H1 (cell line): ENCODE results near the gene CBARP. TPM values are rescaled to one million over a fixed set of nuclear protein-coding genes. Genes with fewer than 3 reads are reported as not detected.

Experiments used
- CTCF ChIA-PET: fragments of 300-600 bp; sonication (Branson Sonifier 250); formaldehyde crosslinking; loops from one replicate; lab custom pipeline; 2021; ENCODE audit not compliant: partially characterized antibody; lab: Charles Lee
- POLR2A ChIA-PET: fragments of 300-600 bp; sonication (Branson Sonifier 250); formaldehyde crosslinking; loops from one replicate; lab custom pipeline; 2021; ENCODE audit warnings: inconsistent platforms; ENCODE audit not compliant: partially characterized antibody; lab: Charles Lee
- DNase-seq, 2 experiments: peaks; one replicate each; pipeline versions ENCODE4 v3.0.0 to v3.0.0-alpha.2; 2010 to 2022; ENCODE audit warnings: low spot score in 2 of 2, low read depth in 1 of 2, mixed read lengths in 1 of 2
- FAIRE-seq: peaks from 2 replicates; lab custom pipeline; 2011; peaks lifted over from hg19 to GRCh38; lab: Jason Lieb, UNC
- H2AFZ ChIP-seq: 2 replicates; pipeline ENCODE4 v1.8.1; 2012; ENCODE audit warnings: low read length, inconsistent platforms
- H2AK5ac ChIP-seq: 2 replicates; pipeline ENCODE4 v1.6.1; 2013; ENCODE audit warnings: low read depth, low read length
- H2BK120ac ChIP-seq: replicated peaks from 2 replicates; pipeline ENCODE3; 2013; ENCODE audit warnings: low read depth, low read length, inconsistent platforms
- H2BK12ac ChIP-seq: 2 replicates; pipeline ENCODE4 v1.6.1; 2013; ENCODE audit warnings: low read depth, low read length
- H2BK15ac ChIP-seq: 2 replicates; pipeline ENCODE4 v1.6.1; 2013; ENCODE audit warnings: low read length
- H2BK20ac ChIP-seq: 2 replicates; pipeline ENCODE4 v1.6.1; 2013; ENCODE audit warnings: low read length
- H2BK5ac ChIP-seq: 2 replicates; pipeline ENCODE4 v1.6.1; 2013; ENCODE audit warnings: low read depth, low read length
- H3K14ac ChIP-seq: 2 replicates; pipeline ENCODE4 v1.6.1; 2013; ENCODE audit warnings: inconsistent platforms; ENCODE audit not compliant: insufficient read length
- H3K18ac ChIP-seq: 2 replicates; pipeline ENCODE4 v1.6.1; 2013; ENCODE audit warnings: low read length; ENCODE audit errors: extremely low read depth
- H3K23ac ChIP-seq: 2 replicates; pipeline ENCODE4 v1.6.1; 2013; ENCODE audit warnings: inconsistent platforms; ENCODE audit not compliant: insufficient read length
- H3K23me2 ChIP-seq: 2 replicates; pipeline ENCODE4 v1.6.1; 2013; ENCODE audit warnings: low read depth, low read length
- H3K27ac ChIP-seq: 2 replicates; pipeline ENCODE4 v1.6.1; 2011; ENCODE audit warnings: low read depth, low read length, inconsistent platforms
- H3K27me3 ChIP-seq, 4 experiments: replicated peaks in 1 of 4; 1 replicate in 1 of 4; 2 replicates in 3 of 4; pipeline versions ENCODE4 v1.6.1 to v1.8.1; 2011 to 2013; ENCODE audit warnings: low read length in 3 of 4, mild to moderate bottlenecking in 3 of 4, inconsistent platforms in 2 of 4, mixed read lengths in 2 of 4, moderate library complexity in 1 of 4; ENCODE audit not compliant: control insufficient read depth in 3 of 4, insufficient read depth in 3 of 4; ENCODE audit errors: extremely low read depth in 1 of 4
- H3K36me3 ChIP-seq, 4 experiments: 2 replicates each; pipeline versions ENCODE4 v1.6.1 to v1.8.1; 2011 to 2013; ENCODE audit warnings: mild to moderate bottlenecking in 4 of 4, low read length in 3 of 4, moderate library complexity in 2 of 4, control low read depth in 1 of 4, inconsistent platforms in 1 of 4; ENCODE audit not compliant: insufficient read depth in 4 of 4, control insufficient read depth in 2 of 4
- H3K4ac ChIP-seq: replicated peaks from 2 replicates; pipeline ENCODE3; 2013; ENCODE audit warnings: low read length, low read depth, mixed read lengths, inconsistent platforms; ENCODE audit not compliant: insufficient read length
- H3K4me1 ChIP-seq, 4 experiments: replicated peaks in 1 of 4; 1 replicate in 1 of 4; 2 replicates in 3 of 4; pipeline versions ENCODE4 v1.6.1 to v1.8.1; 2011 to 2013; ENCODE audit warnings: low read length in 3 of 4, inconsistent platforms in 2 of 4, mixed read lengths in 1 of 4; ENCODE audit not compliant: insufficient read depth in 4 of 4, control insufficient read depth in 3 of 4
- H3K4me2 ChIP-seq, 2 experiments: 2 replicates each; pipeline versions ENCODE4 v1.6.1 to v1.8.1; 2011 to 2013; ENCODE audit warnings: low read depth in 2 of 2, low read length in 2 of 2, control low read depth in 1 of 2, inconsistent platforms in 1 of 2, mild to moderate bottlenecking in 1 of 2; ENCODE audit not compliant: insufficient read depth in 1 of 2
- H3K4me3 ChIP-seq, 4 experiments: fragments of 200-600, 300-600 bp in 1 of 4; sonication (generic), shearing (Covaris generic), sonication (Bioruptor Twin) in 1 of 4; 2 replicates each; pipeline versions ENCODE4 v1.5.1 to v1.8.1; 2011 to 2016; ENCODE audit warnings: low read length in 4 of 4, low read depth in 3 of 4, control low read depth in 2 of 4, inconsistent platforms in 2 of 4, mild to moderate bottlenecking in 2 of 4, mixed read lengths in 1 of 4, moderate library complexity in 1 of 4; ENCODE audit not compliant: insufficient read depth in 2 of 4; ENCODE audit errors: extremely low read depth in 1 of 4
- H3K56ac ChIP-seq: replicated peaks from 2 replicates; pipeline ENCODE3; 2013; ENCODE audit warnings: low read depth, mild to moderate bottlenecking, mixed read lengths, low read length, inconsistent platforms; ENCODE audit not compliant: insufficient read length
- H3K79me1 ChIP-seq: 2 replicates; pipeline ENCODE4 v1.6.1; 2013; ENCODE audit warnings: low read depth, low read length, control low read depth
- H3K79me2 ChIP-seq, 2 experiments: 2 replicates each; pipeline versions ENCODE4 v1.6.1 to v1.8.1; 2012 to 2013; ENCODE audit warnings: low read length in 2 of 2, mild to moderate bottlenecking in 2 of 2, inconsistent platforms in 1 of 2; ENCODE audit not compliant: insufficient read depth in 2 of 2, control insufficient read depth in 1 of 2
- H3K9ac ChIP-seq, 4 experiments: replicated peaks in 1 of 4; 1 replicate in 1 of 4; 2 replicates in 3 of 4; pipeline versions ENCODE4 v1.6.1 to v1.8.1; 2011 to 2013; ENCODE audit warnings: low read depth in 3 of 4, low read length in 3 of 4, control low read depth in 2 of 4, mild to moderate bottlenecking in 2 of 4, moderate library complexity in 2 of 4, inconsistent platforms in 1 of 4; ENCODE audit errors: extremely low read depth in 1 of 4
- H3K9me3 ChIP-seq, 2 experiments: 2 replicates each; pipeline versions ENCODE4 v1.6.1 to v1.8.1; 2012 to 2013; ENCODE audit warnings: mild to moderate bottlenecking in 2 of 2, moderate library complexity in 2 of 2, control low read depth in 1 of 2, inconsistent platforms in 1 of 2, low read depth in 1 of 2, low read length in 1 of 2, mixed read lengths in 1 of 2; ENCODE audit not compliant: insufficient read depth in 2 of 2
- H4K20me1 ChIP-seq, 2 experiments: replicated peaks in 1 of 2; 2 replicates each; pipeline versions ENCODE3 to v1.8.1; 2011 to 2013; ENCODE audit warnings: inconsistent platforms in 2 of 2, low read length in 2 of 2, mild to moderate bottlenecking in 1 of 2; ENCODE audit not compliant: insufficient read depth in 2 of 2, control insufficient read depth in 1 of 2
- H4K5ac ChIP-seq: 2 replicates; pipeline ENCODE4 v1.6.1; 2013; ENCODE audit warnings: low read length, low read depth, mixed read lengths, inconsistent platforms; ENCODE audit not compliant: insufficient read length
- H4K8ac ChIP-seq: 2 replicates; pipeline ENCODE4 v1.8.0; 2013; ENCODE audit warnings: mild to moderate bottlenecking, moderate library complexity, low read length, inconsistent platforms; ENCODE audit not compliant: insufficient read depth; ENCODE audit errors: extremely low read depth
- H4K91ac ChIP-seq: replicated peaks from 2 replicates; pipeline ENCODE3; 2013; ENCODE audit warnings: low read length, mixed read lengths, inconsistent platforms; ENCODE audit not compliant: insufficient read length
- BRCA1 ChIP-seq: IDR thresholded peaks from 2 replicates; pipeline ENCODE4 v1.6.1; 2012; ENCODE audit warnings: low read depth, low read length, improper control_type of control experiment
- EZH2 ChIP-seq: fragments of 200-600 bp; sonication (generic); IDR thresholded peaks from 2 replicates; pipeline ENCODE4 v1.7.1; 2012; ENCODE audit warnings: low read depth, mild to moderate bottlenecking, moderate library complexity, low read length, inconsistent platforms; ENCODE audit not compliant: severe bottlenecking
- FOSL1 ChIP-seq: IDR thresholded peaks from 2 replicates; pipeline ENCODE4 v1.6.1; 2011; ENCODE audit warnings: mild to moderate bottlenecking, low read depth, low read length, moderate library complexity; ENCODE audit not compliant: insufficient read depth
- GABPA ChIP-seq: IDR thresholded peaks from 2 replicates; pipeline ENCODE4 v1.6.1; 2011; ENCODE audit warnings: mild to moderate bottlenecking, low read length, moderate library complexity, borderline replicate concordance; ENCODE audit not compliant: insufficient read depth
- KDM4A ChIP-seq: IDR thresholded peaks from one replicate; pipeline ENCODE4 v1.7.1; 2012; ENCODE audit warnings: low read depth, mild to moderate bottlenecking, moderate library complexity, low read length, inconsistent platforms; ENCODE audit not compliant: severe bottlenecking
- NRF1 ChIP-seq: IDR thresholded peaks from 2 replicates; pipeline ENCODE4 v1.6.1; 2011; ENCODE audit warnings: mild to moderate bottlenecking, low read depth, low read length, improper control_type of control experiment
- SP4 ChIP-seq: IDR thresholded peaks from 2 replicates; pipeline ENCODE4 v1.6.1; 2012; ENCODE audit warnings: low read length, inconsistent platforms
- TEAD4 ChIP-seq: IDR thresholded peaks from 2 replicates; pipeline ENCODE4 v1.6.1; 2012; ENCODE audit warnings: low read depth, low read length, inconsistent platforms, mixed read lengths
- YY1 ChIP-seq: IDR thresholded peaks from 2 replicates; pipeline ENCODE4 v1.6.1; 2011; ENCODE audit warnings: low read depth, mild to moderate bottlenecking, low read length
- ZNF274 ChIP-seq: IDR thresholded peaks from 2 replicates; pipeline ENCODE4 v1.7.0; 2012; ENCODE audit warnings: low read length, borderline replicate concordance; ENCODE audit errors: extremely low read depth
- WGBS, 2 experiments: shearing (Covaris generic) in 1 of 2; methylation state at CpG; one replicate each; pipeline versions ENCODE4 v1.1.6 to v1.1.7; 2013 to 2015; ENCODE audit warnings: low lambda C conversion rate in 2 of 2, mixed read lengths in 2 of 2, inconsistent platforms in 1 of 2, low coverage in 1 of 2, missing lambda C conversion rate in 1 of 2; ENCODE audit not compliant: insufficient replicate concordance in 2 of 2, insufficient coverage in 1 of 2, insufficient read length in 1 of 2; ENCODE audit errors: extremely low coverage in 1 of 2, missing lambda C conversion rate in 1 of 2; 5-methylcytosine and 5-hydroxymethylcytosine counted together
- polyA plus RNA-seq, 7 experiments: library from polyadenylated mRNA; depleted of rRNA in 3 of 7; stranded (reverse) in 5 of 7; unstranded in 2 of 7; fragments of >200 nt in 5 of 7; fragments of 200-250 nt in 2 of 7; gene quantifications; 1 replicate in 5 of 7; 2 replicates in 1 of 7; 4 replicates in 1 of 7; pipeline versions ENCODE4 v1.2.1 to v1.2.3, GENCODE V29; 2011 to 2013; ENCODE audit warnings: missing spikeins in 2 of 7, mixed read lengths in 2 of 7
- total RNA-seq: library from RNA; stranded (reverse); fragmentation: NEBNext Ultra II Directional; extraction: Animal tissue kit (Norgen Biotek cat#: 25700); gene quantifications from 2 replicates; pipeline ENCODE4 v1.2.1, GENCODE V29; 2021

The CBARP gene
- total and polyA plus RNA-seq, 2 of the 8 experiments (the other 6 are each of a cell fraction or from before 2014, with no cell fraction given), result 4.9 to 14.7 TPM

- Histone ChIP-seq H3K23me2 (no peaks in the 10 kb centered on the region), H3K79me1 (peaks cover 7% of the 10 kb centered on the region), H2AK5ac (no peak overlapping the region), H3K14ac (no peak overlapping the region), H3K4me2 (no peak overlapping the region), H3K4me3 (no peak overlapping the region), H3K27ac (no peak overlapping the region), H2BK15ac (no peak overlapping the region), H2BK12ac (no peak overlapping the region), H3K79me2 (peaks cover 0 to 18% of the 10 kb centered on the region in 2 experiments; a peak in 2 of 4 replicates), H3K27me3 (no peaks in the 10 kb centered on the region), H3K56ac (no peak overlapping the region), H3K9me3 (no peaks in the 10 kb centered on the region), H4K5ac (no peak overlapping the region), H2BK20ac (no peak overlapping the region), H2AFZ (no peak overlapping the region), H3K4ac (no peak overlapping the region), H3K9ac (no peak overlapping the region), H3K36me3 (peaks cover 0 to 45% (median 0%) of the 10 kb centered on the region in 4 experiments; a peak in 3 of 8 replicates), H4K20me1 (peaks cover 23 to 35% of the 10 kb centered on the region in 2 experiments), H4K91ac (no peak overlapping the region), H3K23ac (no peak overlapping the region), H3K4me1 (peaks cover 0 to 2% (median 1%) of the 10 kb centered on the region in 4 experiments; a peak in 3 of 7 replicates), H2BK120ac (no peak overlapping the region), H2BK5ac (no peak overlapping the region), H4K8ac (0 out of 2 replicates have a peak overlapping the region, but pooled peaks have one; percentile 35), H3K18ac (no peak overlapping the region)
- CTCF ChIA-PET, result interaction anchor here (0.7 to 9.0 kb wide), 24 partner anchors 10 to 189 kb away, joined by 3 to 56 read pairs (median 5); no protein-coding TSS in a partner anchor
- TF ChIP-seq BRCA1, result no peak
- TF ChIP-seq FOSL1, result no peak
- TF ChIP-seq NRF1, result no peak
- TF ChIP-seq GABPA, result no peak
- no peak for TF ChIP-seq EZH2
- TF ChIP-seq SP4, result no peak
- no peak for TF ChIP-seq ZNF274
- no peak for TF ChIP-seq KDM4A
- no peak for TF ChIP-seq TEAD4
- no peak for TF ChIP-seq YY1
- DNase-seq (no peak), FAIRE-seq (no peak)
- POLR2A ChIA-PET, result interaction anchor here (0.9 to 2.1 kb wide), 9 partner anchors 8 to 203 kb away, joined by 3 to 10 read pairs (median 5); partner anchors contain the start of genes CBARP and CIRBP
- WGBS, 2 experiments, result 97% methylated on average over 15 of the region's 22 CpGs; no CpG with 5 or more reads in 1 of the 2 experiments
Observed at GRCh38 chr19:1221904-1222255, 15.9 kb downstream of the CBARP start.
